ENCODE results near the gene ZSWIM5. TPM values are rescaled to one million over a fixed set of nuclear protein-coding genes. Genes with fewer than 3 reads are reported as not detected.

Gene ZSWIM5
- total RNA-seq, 1 donor from 2014 or later = under 0.01 TPM

DNA sequence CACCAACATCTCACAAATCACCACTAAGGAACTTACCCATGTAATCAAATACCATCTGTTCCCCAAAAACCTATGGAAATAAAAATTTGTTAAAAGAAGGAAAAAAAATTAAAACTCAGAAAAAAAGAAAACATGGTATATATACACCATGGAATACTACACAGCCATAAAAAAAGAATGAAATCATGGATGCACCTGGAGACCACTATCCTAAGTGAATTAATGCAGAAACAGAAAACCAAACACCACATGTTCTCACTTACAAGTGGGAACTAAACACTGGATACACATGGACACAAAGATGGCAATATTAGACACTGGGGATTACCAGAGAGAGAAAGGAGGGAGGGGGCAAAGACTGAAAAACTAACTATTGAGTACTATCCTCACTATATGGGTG is 50.4 kb downstream of the ZSWIM5 start:
- Histone ChIP-seq H3K27me3 (ENCODE audit: control insufficient read depth, insufficient read depth, low read length) (no peaks in the 10 kb centered on the region), H3K4me3 (ENCODE audit: low read depth, low read length) (no peak overlapping the region), H3K36me3 (ENCODE audit: control insufficient read depth, insufficient read depth, low read length) (no peaks in the 10 kb centered on the region)
- FAIRE-seq = no peak
- DNase-seq (ENCODE audit: low read depth) = no peak
- no peak for TF ChIP-seq CTCF (IDR thresholded peaks at IDR 0.05; ENCODE audit: insufficient read depth, low read length, severe bottlenecking)

- FAIRE-seq = no peak
- no peaks in the 10 kb centered on the region for H3K36me3 ChIP-seq (ENCODE audit: control insufficient read depth, insufficient read depth, low read length)
- no peak for TF ChIP-seq CTCF (IDR thresholded peaks at IDR 0.05; ENCODE audit: insufficient read depth, low read length, severe bottlenecking)
- DNase-seq (ENCODE audit: low read depth) = no peak
- H3K27me3 ChIP-seq (ENCODE audit: control insufficient read depth, insufficient read depth, low read length) = no peaks in the 10 kb centered on the region
- no peak overlapping the region for H3K4me3 ChIP-seq (ENCODE audit: low read depth, low read length)
Measured at GRCh38 chr1:45155423-45155822, 51.0 kb downstream of the ZSWIM5 start.

- FAIRE-seq (no peak), DNase-seq (ENCODE audit: low read depth) (no peak)
- TF ChIP-seq CTCF (IDR thresholded peaks at IDR 0.05; ENCODE audit: insufficient read depth, low read length, severe bottlenecking) = no peak
- no peaks in the 10 kb centered on the region for H3K27me3 ChIP-seq (ENCODE audit: control insufficient read depth, insufficient read depth, low read length)
- no peak overlapping the region for H3K4me3 ChIP-seq (ENCODE audit: low read depth, low read length)
- no peaks in the 10 kb centered on the region for H3K36me3 ChIP-seq (ENCODE audit: control insufficient read depth, insufficient read depth, low read length)
Measured at GRCh38 chr1:45152126-45152525, 54.3 kb downstream of the ZSWIM5 start.

- no peak for FAIRE-seq
- H3K36me3 ChIP-seq (ENCODE audit: control insufficient read depth, insufficient read depth, low read length) = no peaks in the 10 kb centered on the region
- no peak for TF ChIP-seq CTCF (IDR thresholded peaks at IDR 0.05; ENCODE audit: insufficient read depth, low read length, severe bottlenecking)
Measured at GRCh38 chr1:45148209-45148825, 58.1 kb downstream of the ZSWIM5 start.

GRCh38 chr1:45146833-45147232 is 59.6 kb downstream of the ZSWIM5 start:
- no peak for FAIRE-seq
- no peaks in the 10 kb centered on the region for H3K36me3 ChIP-seq (ENCODE audit: control insufficient read depth, insufficient read depth, low read length)
- TF ChIP-seq CTCF (IDR thresholded peaks at IDR 0.05; ENCODE audit: insufficient read depth, low read length, severe bottlenecking) = no peak

More at GRCh38 chr1:45148209-45148825, 58.1 kb downstream of the ZSWIM5 start:
- Histone ChIP-seq H3K27me3 (ENCODE audit: control insufficient read depth, insufficient read depth, low read length) (no peaks in the 10 kb centered on the region), H3K4me3 (ENCODE audit: low read depth, low read length) (no peak overlapping the region)
- DNase-seq (ENCODE audit: low read depth) = no peak

More at GRCh38 chr1:45146833-45147232, 59.6 kb downstream of the ZSWIM5 start:
- no peaks in the 10 kb centered on the region for H3K27me3 ChIP-seq (ENCODE audit: control insufficient read depth, insufficient read depth, low read length)
- no peak for DNase-seq (ENCODE audit: low read depth)
- no peak overlapping the region for H3K4me3 ChIP-seq (ENCODE audit: low read depth, low read length)

Measured in bronchial epithelial cell (primary cell).